Thoracic aorta (tissue), 2 donors: ENCODE results near the gene PI16. TPM values are rescaled to one million over a fixed set of nuclear protein-coding genes. Genes with fewer than 3 reads are reported as not detected.

ENCODE experiments used
- ATAC-seq: fragments of 150-250 bp; one replicate; pipeline ENCODE4 v1.8.0; 2017; ENCODE audit warnings: low read depth; ENCODE audit not compliant: insufficient number of reproducible peaks, low FRiP score
- DNase-seq: peaks from one replicate; pipeline ENCODE4 v3.0.0-alpha.2; 2020; ENCODE audit warnings: low spot score
- H3K27ac ChIP-seq, 2 donors: fragments of 200-600 bp; sonication (generic); 1 replicate in 1 of 2; 2 replicates in 1 of 2; pipeline ENCODE4 v1.5.1; 2016; ENCODE audit warnings: mild to moderate bottlenecking in 2 of 2, moderate library complexity in 2 of 2
- H3K27me3 ChIP-seq: fragments of 200-600 bp; sonication (generic); replicated peaks from 2 replicates; pipeline ENCODE4 v1.6.0; 2016; ENCODE audit warnings: mild to moderate bottlenecking; ENCODE audit not compliant: insufficient read depth
- H3K36me3 ChIP-seq: fragments of 200-600 bp; sonication (generic); one replicate; pipeline ENCODE4 v1.5.1; 2016
- H3K4me1 ChIP-seq, 2 donors: fragments of 200-600 bp; sonication (generic); 1 replicate in 1 of 2; 2 replicates in 1 of 2; pipeline versions ENCODE4 v1.5.1 to v1.6.0; 2016; ENCODE audit warnings: low read depth in 2 of 2, mild to moderate bottlenecking in 1 of 2; ENCODE audit not compliant: control insufficient read depth in 1 of 2
- H3K4me3 ChIP-seq: fragments of 200-600 bp; sonication (generic); 2 replicates; pipeline ENCODE4 v1.5.1; 2016; ENCODE audit warnings: mild to moderate bottlenecking
- H3K9me3 ChIP-seq: fragments of 200-600 bp; sonication (generic); 2 replicates; pipeline ENCODE4 v1.5.1; 2016
- CTCF ChIP-seq: fragments of 200-600 bp; sonication (generic); IDR thresholded peaks from one replicate; pipeline ENCODE4 v1.5.1; 2019; ENCODE audit warnings: antibody characterized with exemption
- total RNA-seq, 2 donors: library from RNA; depleted of rRNA; stranded (reverse); fragments of >200 nt; gene quantifications; one replicate each; pipeline versions ENCODE4 v1.1.0 to v1.2.3, GENCODE V29; 2016

PI16 gene
- total RNA-seq, 2 donors from 2014 or later, result 44.3 to 89.7 TPM

- Histone ChIP-seq H3K27ac (no peak overlapping the region), H3K4me3 (peak overlapping the region; percentile 51), H3K36me3 (no peaks in the 10 kb centered on the region), H3K4me1 (no peaks in the 10 kb centered on the region), H3K9me3 (no peaks in the 10 kb centered on the region), H3K27me3 (no peaks in the 10 kb centered on the region)
- DNase-seq (no peak), ATAC-seq (no peak)
- no peak for TF ChIP-seq CTCF
Observed at GRCh38 chr6:37005827-37006567, 51.5 kb downstream of the PI16 start.

- Histone ChIP-seq H3K4me3 (peak overlapping the region; percentile 51), H3K27ac (no peak overlapping the region), H3K27me3 (no peaks in the 10 kb centered on the region), H3K4me1 (no peaks in the 10 kb centered on the region), H3K9me3 (no peaks in the 10 kb centered on the region), H3K36me3 (no peaks in the 10 kb centered on the region)
- ATAC-seq (no peak), DNase-seq (no peak)
- TF ChIP-seq CTCF, result no peak
Observed at GRCh38 chr6:37006793-37007339, 52.3 kb downstream of the PI16 start.

GRCh38 chr6:37007340-37008043 lies 53.0 kb downstream of the PI16 start:
- H3K9me3 ChIP-seq, result no peaks in the 10 kb centered on the region
- no peak for DNase-seq
- no peak for TF ChIP-seq CTCF
- H3K27me3 ChIP-seq, result no peaks in the 10 kb centered on the region
- no peaks in the 10 kb centered on the region for H3K36me3 ChIP-seq
- peak overlapping the region in 1 of 2 donors; percentile 5 for H3K27ac ChIP-seq
- H3K4me3 ChIP-seq, result peak overlapping the region; percentile 51
- ATAC-seq, result no peak
- no peaks in the 10 kb centered on the region for H3K4me1 ChIP-seq

- no peaks in the 10 kb centered on the region for H3K4me1 ChIP-seq
- H3K27ac ChIP-seq, result peak overlapping the region in 1 of 2 donors; percentile 19
- no peaks in the 10 kb centered on the region for H3K27me3 ChIP-seq
- no peak overlapping the region for H3K4me3 ChIP-seq
- no peaks in the 10 kb centered on the region for H3K36me3 ChIP-seq
- H3K9me3 ChIP-seq, result no peaks in the 10 kb centered on the region
- no peak for TF ChIP-seq CTCF
- no peak for ATAC-seq
- DNase-seq, result no peak
Observed at GRCh38 chr6:37008484-37009465, 54.2 kb downstream of the PI16 start.
